ENCODE measurements around the gene VASH2.
"Not testable (repeated sequence)": the region's sequence is repeated elsewhere in the genome, so short reads cannot be mapped to it uniquely, and the experiment has no call there.

Gene VASH2

GRCh38 chr1:212950243-212951125 is at the start of gene VASH2:
TSS of gene VASH2 (plus strand) at chr1:212950541. CDS start at chr1:212951543, 1,002 bp downstream.
- peak; percentile 22 to 56 for DNase-seq (ENCODE audit: low read depth in 1 of 2, low spot score in 1 of 2)

GRCh38 chr1:212901290-212901689 is 49.1 kb upstream of the VASH2 start:
- no peak for DNase-seq (ENCODE audit: low read depth in 1 of 2, low spot score in 1 of 2)

- no peak for DNase-seq (ENCODE audit: low read depth in 1 of 2, low spot score in 1 of 2)
These were observed 48.3 kb upstream of the VASH2 start for GRCh38 chr1:212902054-212902453.

GRCh38 chr1:212903664-212904063 is 46.7 kb upstream of the VASH2 start:
- no peak for DNase-seq (ENCODE audit: low read depth in 1 of 2, low spot score in 1 of 2)

- DNase-seq (ENCODE audit: low read depth in 1 of 2, low spot score in 1 of 2): not testable (repeated sequence)
These were observed 42.3 kb upstream of the VASH2 start for GRCh38 chr1:212908071-212908470.

DNA sequence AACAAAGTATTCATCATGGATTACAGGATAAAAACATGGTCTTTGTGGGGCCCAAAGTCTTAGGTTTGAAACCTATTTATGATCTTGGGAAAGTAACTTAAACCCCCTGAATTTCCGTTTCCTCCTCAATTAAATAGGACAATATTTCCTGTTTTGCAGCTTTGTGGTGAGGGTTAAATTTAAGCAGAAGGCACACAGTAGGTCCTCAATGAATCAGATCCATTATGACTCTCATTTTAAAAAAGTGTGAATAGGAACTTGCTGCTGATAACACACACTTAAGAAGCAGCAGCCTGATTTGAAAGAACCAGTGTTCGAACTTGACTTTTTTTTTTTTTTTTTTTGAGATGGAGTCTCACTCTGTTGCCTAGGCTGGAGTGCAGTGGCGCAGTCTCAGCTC is 41.4 kb upstream of the VASH2 start:
- DNase-seq (ENCODE audit: low read depth in 1 of 2, low spot score in 1 of 2): no peak

DNA sequence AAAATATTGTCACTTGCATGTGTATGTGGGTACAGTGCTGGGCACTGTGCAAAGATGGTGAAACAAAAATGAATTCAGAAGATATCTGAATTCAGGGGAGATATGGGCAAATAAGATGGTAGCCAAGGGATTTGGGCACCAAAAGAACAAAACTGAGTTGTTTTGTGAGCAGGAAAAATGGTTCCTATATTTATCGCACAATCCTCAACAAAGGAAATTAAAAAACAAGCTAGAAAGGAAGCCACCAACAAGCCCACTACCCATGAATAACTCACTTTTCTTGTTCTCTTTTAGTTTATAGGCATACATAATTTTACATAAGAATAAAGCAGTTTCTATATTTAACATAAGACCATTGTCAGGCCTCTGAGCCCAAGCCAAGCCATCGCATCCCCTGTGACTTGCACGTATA is 40.7 kb upstream of the VASH2 start:
- no peak for DNase-seq (ENCODE audit: low read depth in 1 of 2, low spot score in 1 of 2)

GRCh38 chr1:212910213-212910612 is 40.1 kb upstream of the VASH2 start:
- DNase-seq (ENCODE audit: low read depth in 1 of 2, low spot score in 1 of 2): not testable (repeated sequence)

DNA sequence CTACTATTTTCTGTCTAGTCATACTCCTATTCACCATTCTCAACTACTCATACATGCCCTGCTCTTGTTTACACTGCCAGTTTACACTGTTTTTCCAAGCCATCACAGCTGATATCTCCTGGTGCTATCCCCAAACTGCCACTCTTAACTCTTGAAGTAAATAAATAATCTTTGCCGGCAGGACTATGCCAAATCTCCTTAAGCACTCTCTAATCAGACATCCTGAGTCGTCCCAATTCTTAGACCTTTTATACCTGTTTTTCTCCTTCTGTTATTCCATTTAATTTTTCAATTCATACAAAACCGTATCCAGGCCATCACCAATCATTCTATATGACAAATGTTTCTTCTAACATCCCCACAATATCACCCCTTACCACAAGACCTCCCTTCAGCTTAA is 36.7 kb upstream of the VASH2 start:
- not testable (repeated sequence) for DNase-seq (ENCODE audit: low read depth in 1 of 2, low spot score in 1 of 2)

- not testable (repeated sequence) for DNase-seq (ENCODE audit: low read depth in 1 of 2, low spot score in 1 of 2)
These were observed 36.2 kb upstream of the VASH2 start for GRCh38 chr1:212914110-212914509.

- DNase-seq (ENCODE audit: low read depth in 1 of 2, low spot score in 1 of 2): no peak
These were observed 35.6 kb upstream of the VASH2 start for GRCh38 chr1:212914789-212915188.

DNA sequence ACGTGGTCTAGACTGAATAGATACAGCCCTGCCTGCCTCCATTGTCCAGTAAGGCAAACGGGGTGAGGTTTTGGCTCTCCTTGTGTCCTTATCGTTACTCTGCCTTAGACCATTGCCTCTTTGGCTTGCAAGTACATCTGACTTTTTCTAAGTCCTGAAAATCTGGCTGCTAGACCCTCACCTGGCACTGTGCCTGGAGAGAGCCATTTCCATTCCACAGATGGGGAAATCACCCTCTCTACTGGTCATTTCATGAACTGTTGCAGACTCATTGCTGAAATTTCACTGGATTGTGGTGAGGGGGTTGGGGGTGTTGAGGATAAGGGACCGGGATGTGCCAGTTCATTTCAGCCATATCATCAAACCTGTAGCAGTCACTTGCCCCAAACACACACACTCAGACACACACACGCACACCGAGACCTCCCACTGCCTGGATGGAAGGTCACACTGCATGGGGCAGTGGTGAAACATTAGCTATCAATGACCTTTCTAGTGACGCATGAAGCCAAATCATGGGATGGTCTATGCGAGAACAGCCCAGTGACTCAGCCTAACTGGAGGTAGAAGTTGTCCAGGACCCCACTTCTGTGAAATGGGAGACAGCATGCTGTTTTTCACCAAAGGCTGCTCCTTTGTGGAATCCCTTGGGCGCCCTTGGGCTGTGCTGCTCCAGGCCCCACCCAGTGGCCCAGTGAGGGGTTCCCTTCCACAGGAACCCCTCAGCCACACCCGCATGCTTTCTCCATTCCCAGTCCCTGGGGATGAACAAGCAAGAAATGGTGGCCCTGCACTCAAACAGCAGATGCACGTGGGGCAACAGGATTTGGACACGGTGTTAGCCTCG is 34.9 kb upstream of the VASH2 start:
- no peak for DNase-seq (ENCODE audit: low read depth in 1 of 2, low spot score in 1 of 2)

DNA sequence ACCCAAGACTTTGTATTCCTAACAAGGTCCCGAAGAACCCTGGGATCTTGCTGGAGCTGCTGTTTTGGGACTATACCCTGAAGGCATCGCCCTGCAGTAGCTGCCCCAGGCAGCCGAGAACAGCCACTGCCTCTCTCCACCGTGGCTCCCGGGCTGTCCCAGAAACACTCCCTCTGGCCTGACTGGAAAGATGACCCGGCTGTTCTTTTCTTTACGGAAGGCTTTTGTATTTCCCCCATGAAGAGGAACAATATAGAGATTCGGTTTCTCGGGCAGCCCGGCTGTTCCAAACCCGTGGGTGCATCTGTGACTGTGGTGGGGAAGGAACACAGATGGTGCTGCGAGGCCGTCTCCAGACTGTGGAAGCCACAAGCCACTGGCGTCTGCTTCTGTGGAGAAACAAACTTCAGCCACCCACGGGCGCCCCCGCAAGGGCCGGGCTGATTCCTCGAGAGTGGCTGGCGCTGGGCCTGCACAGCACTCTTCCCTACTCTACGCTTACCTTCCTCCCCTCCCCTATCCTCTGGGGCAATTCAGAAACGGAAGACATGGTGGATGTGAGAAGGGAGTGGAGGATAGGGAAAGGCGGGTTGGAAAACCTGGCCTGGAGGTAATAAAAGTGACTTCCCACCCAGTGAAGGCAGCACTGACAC is 33.7 kb upstream of the VASH2 start:
- no peak for DNase-seq (ENCODE audit: low read depth in 1 of 2, low spot score in 1 of 2)

DNA sequence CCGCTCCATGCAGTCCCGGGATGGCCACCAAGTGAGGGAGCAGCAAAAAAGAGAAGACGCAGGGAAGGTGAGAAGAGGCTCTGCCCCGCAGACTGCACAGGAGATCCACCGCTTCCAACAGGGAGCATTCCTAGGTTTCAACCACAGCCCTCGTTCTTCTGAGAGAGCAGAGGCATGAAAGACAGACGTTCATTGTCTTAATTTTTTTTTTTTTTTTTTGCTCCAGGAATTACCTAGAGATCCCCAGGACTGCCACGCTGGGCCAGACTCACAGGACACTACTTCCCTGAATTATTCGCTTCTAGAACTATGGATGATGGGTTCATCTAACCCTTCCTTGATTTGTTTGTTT is 33.2 kb upstream of the VASH2 start:
- no peak for DNase-seq (ENCODE audit: low read depth in 1 of 2, low spot score in 1 of 2)

DNA sequence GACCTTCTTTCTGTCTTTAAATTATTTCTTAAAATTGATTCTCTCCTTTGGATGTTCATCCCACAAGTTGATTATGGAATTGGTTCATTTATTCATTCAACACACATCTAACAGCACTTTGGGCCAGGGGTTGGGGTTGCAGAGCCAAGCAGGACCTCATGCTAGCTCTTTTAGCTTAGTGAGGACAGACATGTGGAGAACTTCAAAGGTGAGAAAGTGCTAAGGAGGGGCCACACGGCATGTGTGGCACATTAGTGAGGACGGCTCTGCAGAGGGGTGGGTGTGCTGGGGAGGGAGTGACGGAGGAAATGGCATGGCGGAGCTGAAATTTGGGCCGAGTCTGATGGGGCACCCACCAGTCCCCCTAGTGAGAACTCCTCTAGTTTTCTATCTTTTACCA is 32.5 kb upstream of the VASH2 start:
- no peak for DNase-seq (ENCODE audit: low read depth in 1 of 2, low spot score in 1 of 2)

DNA sequence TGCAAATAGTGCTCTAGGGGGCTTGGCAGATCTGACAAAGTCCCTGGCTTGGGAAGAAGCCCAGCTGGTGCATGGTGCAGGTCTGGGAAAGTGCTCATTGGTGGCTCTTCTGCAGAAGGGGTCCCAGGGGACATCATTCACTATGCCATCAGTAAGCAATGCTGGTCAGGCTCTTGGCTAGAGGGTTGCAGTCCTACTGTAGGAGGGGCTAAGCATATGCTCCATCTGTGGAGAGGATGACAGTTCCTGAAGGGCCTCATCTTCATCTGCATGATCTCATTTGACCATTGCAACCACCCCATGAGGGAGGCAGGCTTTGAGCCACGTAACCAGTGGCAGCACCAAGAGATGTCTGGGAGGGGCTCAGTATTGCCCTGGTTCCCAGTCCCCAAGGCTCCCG is 31.5 kb upstream of the VASH2 start:
- no peak for DNase-seq (ENCODE audit: low read depth in 1 of 2, low spot score in 1 of 2)

DNA sequence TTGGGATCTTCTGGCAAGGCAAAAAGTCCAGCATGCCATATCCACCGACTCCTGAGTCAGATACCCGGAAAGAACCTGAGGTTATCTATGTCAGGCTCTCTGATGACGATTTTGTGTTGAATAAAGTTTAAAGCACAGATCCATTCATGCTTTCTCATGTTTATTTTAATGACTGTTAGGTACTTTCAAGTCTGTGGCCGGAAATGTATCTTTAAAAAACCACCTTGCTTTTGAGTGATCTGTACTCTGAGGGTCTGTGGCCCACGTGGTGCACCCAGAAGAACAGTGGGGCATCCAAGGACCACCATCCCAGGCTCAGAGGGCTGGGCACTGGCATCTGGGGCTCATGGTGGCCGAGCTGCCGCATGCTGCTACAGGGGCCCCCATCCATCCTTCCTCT is 30.1 kb upstream of the VASH2 start:
- DNase-seq (ENCODE audit: low read depth in 1 of 2, low spot score in 1 of 2): no peak

GRCh38 chr1:212920896-212921295 is 29.4 kb upstream of the VASH2 start:
- no peak for DNase-seq (ENCODE audit: low read depth in 1 of 2, low spot score in 1 of 2)

DNA sequence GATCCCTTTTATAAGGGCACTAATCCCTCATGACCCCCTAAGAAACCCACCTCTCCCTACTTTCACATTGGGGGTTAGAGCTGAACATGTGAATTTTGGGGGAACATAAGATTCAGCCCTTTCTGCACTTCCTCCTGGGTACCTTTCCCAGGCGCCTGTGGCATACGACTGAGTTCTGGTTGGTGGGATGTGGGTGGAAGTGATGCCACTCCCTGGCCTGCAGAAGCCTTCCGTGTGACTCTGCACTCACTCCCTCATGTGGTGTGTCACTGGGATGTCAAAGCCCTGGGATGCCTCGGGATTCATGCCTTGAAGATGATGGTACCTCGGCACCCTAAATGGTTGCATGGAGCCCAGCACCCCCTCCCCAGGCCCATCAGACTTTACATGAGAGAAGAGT is 28.3 kb upstream of the VASH2 start:
- no peak for DNase-seq (ENCODE audit: low read depth in 1 of 2, low spot score in 1 of 2)

DNA sequence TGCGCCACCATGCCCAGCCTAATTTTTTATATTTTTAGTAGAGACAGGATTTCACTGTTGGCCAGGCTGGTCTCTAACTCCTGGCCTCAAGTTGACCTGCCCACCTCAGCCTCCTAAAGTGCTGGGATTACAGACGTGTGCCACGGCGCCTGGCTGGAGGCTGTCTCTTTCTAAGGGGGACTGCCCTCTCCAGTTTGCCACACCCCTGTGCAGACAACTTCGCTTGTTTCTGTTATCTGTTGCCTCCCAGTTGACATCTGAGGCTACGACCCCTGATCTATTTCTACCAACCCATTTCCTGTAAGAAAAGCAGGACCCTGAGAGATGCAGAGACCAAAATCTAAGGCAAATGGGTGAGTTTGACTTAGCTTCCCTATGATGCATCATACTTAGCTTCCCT is 24.0 kb upstream of the VASH2 start:
- no peak for DNase-seq (ENCODE audit: low read depth in 1 of 2, low spot score in 1 of 2)
